Astrocyte of the cerebellum (primary cell): Measurements from ENCODE around the gene WNT3.

Experiments
- DNase-seq: peaks from one replicate; pipeline ENCODE4 v3.0.0-alpha.2; 2011; ENCODE audit warnings: low read depth
- H3K4me3 ChIP-seq: 2 replicates; pipeline ENCODE4 v1.5.1; 2011; ENCODE audit warnings: mild to moderate bottlenecking, low read depth, low read length, moderate library complexity
- CTCF ChIP-seq: IDR thresholded peaks from 2 replicates; pipeline ENCODE4 v1.5.1; 2012; ENCODE audit warnings: low read length, low read depth, moderate library complexity, mild to moderate bottlenecking; ENCODE audit errors: missing control alignments
- in situ Hi-C: cut with HindIII; loops from 2 replicates; pipeline ENCODE4 v1.10.0; 2017; ENCODE audit warnings: low sequenced_read_pairs

The WNT3 gene

GRCh38 chr17:46831573-46832330, 13.3 kb upstream of the WNT3 start:
- no peak overlapping the region for H3K4me3 ChIP-seq
- in situ Hi-C loops: no loop called here
- TF ChIP-seq CTCF: no peak
- no peak for DNase-seq

GRCh38 chr17:46827274-46827673, 8.8 kb upstream of the WNT3 start:
- DNase-seq: no peak
- TF ChIP-seq CTCF: no peak
- H3K4me3 ChIP-seq: no peak overlapping the region
- in situ Hi-C loops: no loop called here

GRCh38 chr17:46826116-46826515, 7.6 kb upstream of the WNT3 start:
- in situ Hi-C loops: no loop called here
- TF ChIP-seq CTCF: no peak
- no peak overlapping the region for H3K4me3 ChIP-seq
- no peak for DNase-seq

- no peak for DNase-seq
- H3K4me3 ChIP-seq: no peak overlapping the region
- in situ Hi-C loops: no loop called here
- no peak for TF ChIP-seq CTCF
Measured at GRCh38 chr17:46823657-46824056, 5.2 kb upstream of the WNT3 start.

GRCh38 chr17:46822388-46822921, 4.0 kb upstream of the WNT3 start:
- peak; percentile 48 for TF ChIP-seq CTCF
- in situ Hi-C loops: no loop called here
- no peak for DNase-seq
- H3K4me3 ChIP-seq: no peak overlapping the region

GRCh38 chr17:46821482-46822387, 3.2 kb upstream of the WNT3 start:
- no peak for DNase-seq
- no peak for TF ChIP-seq CTCF

More at GRCh38 chr17:46821482-46822387, 3.2 kb upstream of the WNT3 start:
- no peak overlapping the region for H3K4me3 ChIP-seq
- in situ Hi-C loops: no loop called here
